ENCODE results near the gene LYSMD1.
"Not testable (repeated sequence)": the region's sequence is repeated elsewhere in the genome, so short reads cannot be mapped to it uniquely, and the experiment has no call there.

Gene LYSMD1

GRCh38 chr1:151165738-151166504 lies at the start of gene LYSMD1, which contains the start of gene SCNM1:
Gene LYSMD1 (minus strand): TSS chr1:151165902. CDS start chr1:151165258, 644 bp downstream.
Gene SCNM1 (plus strand): TSS chr1:151166144. CDS start chr1:151166153, 9 bp downstream.
- peak within 1 kb of the TSS; percentile 62 for H3K9ac ChIP-seq
- H3K36me3 ChIP-seq (ENCODE audit: insufficient read depth) = peaks cover 7% of the 10 kb centered on the region; the same call in 1 of the 2 replicates

GRCh38 chr1:151213560-151213959 lies 47.9 kb upstream of the LYSMD1 start:
- Histone ChIP-seq H2AFZ (ENCODE audit: low read depth) (no peak overlapping the region), H3K27me3 (ENCODE audit: insufficient read depth, low read depth) (no peaks in the 10 kb centered on the region), H3K4me1 (ENCODE audit: low read depth, poor library complexity, severe bottlenecking) (peaks cover 37% of the 10 kb centered on the region), H3K79me2 (ENCODE audit: insufficient read depth, low read depth) (peaks cover 98% of the 10 kb centered on the region), H3K36me3 (ENCODE audit: insufficient read depth) (peaks cover 12% of the 10 kb centered on the region; the same call in 1 of the 2 replicates), H3K4me3 (IDR thresholded peaks at IDR 0.05; ENCODE audit: insufficient read depth, low read depth, low read length) (no peak overlapping the region), H4K20me1 (ENCODE audit: insufficient read depth) (peaks cover 17% of the 10 kb centered on the region; the same call in 1 of the 2 replicates), H3K9ac (no peak overlapping the region), H3K4me2 (no peak overlapping the region), H3K27ac (no peak overlapping the region; the same call in 1 of the 2 replicates)
- no peak for TF ChIP-seq CTCF (conservative IDR thresholded peaks at IDR 0.05; ENCODE audit: low read depth, low read length)

More at GRCh38 chr1:151165738-151166504, at the start of gene LYSMD1, which contains the start of gene SCNM1:
- Histone ChIP-seq H4K20me1 (ENCODE audit: insufficient read depth) (no peaks in the 10 kb centered on the region), H3K27me3 (ENCODE audit: insufficient read depth, low read depth) (no peaks in the 10 kb centered on the region), H3K4me3 (IDR thresholded peaks at IDR 0.05; ENCODE audit: insufficient read depth, low read depth, low read length) (peak within 1 kb of the TSS; percentile 100), H3K4me2 (peak within 1 kb of the TSS; percentile 91), H3K27ac (peak within 1 kb of the TSS; percentile 31), H3K4me1 (ENCODE audit: low read depth, poor library complexity, severe bottlenecking) (peaks cover 24% of the 10 kb centered on the region), H3K79me2 (ENCODE audit: insufficient read depth, low read depth) (peaks cover 17% of the 10 kb centered on the region), H2AFZ (ENCODE audit: low read depth) (peak within 1 kb of the TSS; percentile 90)
- peak; percentile 24; the same call in 1 of the 2 replicates for TF ChIP-seq CTCF (conservative IDR thresholded peaks at IDR 0.05; ENCODE audit: low read depth, low read length)

GRCh38 chr1:151211972-151212705 lies 46.4 kb upstream of the LYSMD1 start:
- no peak overlapping the region for H3K9ac ChIP-seq
- H3K4me3 ChIP-seq (IDR thresholded peaks at IDR 0.05; ENCODE audit: insufficient read depth, low read depth, low read length) = no peak overlapping the region
- H3K4me2 ChIP-seq = no peak overlapping the region
- H3K27ac ChIP-seq = no peak overlapping the region
- H3K79me2 ChIP-seq (ENCODE audit: insufficient read depth, low read depth) = peaks cover 98% of the 10 kb centered on the region
- H3K36me3 ChIP-seq (ENCODE audit: insufficient read depth) = peaks cover 22% of the 10 kb centered on the region; the same call in 1 of the 2 replicates
- H3K4me1 ChIP-seq (ENCODE audit: low read depth, poor library complexity, severe bottlenecking) = peaks cover 23% of the 10 kb centered on the region
- no peak for TF ChIP-seq CTCF (conservative IDR thresholded peaks at IDR 0.05; ENCODE audit: low read depth, low read length)
- no peaks in the 10 kb centered on the region for H3K27me3 ChIP-seq (ENCODE audit: insufficient read depth, low read depth)
- no peak overlapping the region for H2AFZ ChIP-seq (ENCODE audit: low read depth)
- peaks cover 17% of the 10 kb centered on the region; the same call in 1 of the 2 replicates for H4K20me1 ChIP-seq (ENCODE audit: insufficient read depth)

- Histone ChIP-seq H3K4me1 (ENCODE audit: low read depth, poor library complexity, severe bottlenecking) (peaks cover 12% of the 10 kb centered on the region), H3K36me3 (ENCODE audit: insufficient read depth) (peaks cover 30% of the 10 kb centered on the region; the same call in 1 of the 2 replicates), H3K4me3 (IDR thresholded peaks at IDR 0.05; ENCODE audit: insufficient read depth, low read depth, low read length) (no peak overlapping the region), H4K20me1 (ENCODE audit: insufficient read depth) (peaks cover 17% of the 10 kb centered on the region; the same call in 1 of the 2 replicates), H3K27ac (no peak overlapping the region), H3K9ac (no peak overlapping the region), H3K79me2 (ENCODE audit: insufficient read depth, low read depth) (peaks cover 98% of the 10 kb centered on the region), H3K27me3 (ENCODE audit: insufficient read depth, low read depth) (no peaks in the 10 kb centered on the region), H3K4me2 (no peak overlapping the region), H2AFZ (ENCODE audit: low read depth) (no peak overlapping the region)
- no peak for TF ChIP-seq CTCF (conservative IDR thresholded peaks at IDR 0.05; ENCODE audit: low read depth, low read length)
Measured at GRCh38 chr1:151210830-151211229, 45.1 kb upstream of the LYSMD1 start.

- peaks cover 23% of the 10 kb centered on the region; the same call in 1 of the 2 replicates for H3K36me3 ChIP-seq (ENCODE audit: insufficient read depth)
- not testable (repeated sequence) for H3K4me2 ChIP-seq; H3K4me3 ChIP-seq (IDR thresholded peaks at IDR 0.05; ENCODE audit: insufficient read depth, low read depth, low read length); H3K27me3 ChIP-seq (ENCODE audit: insufficient read depth, low read depth); H2AFZ ChIP-seq (ENCODE audit: low read depth); H3K9ac ChIP-seq; H4K20me1 ChIP-seq (ENCODE audit: insufficient read depth); H3K27ac ChIP-seq
- peaks cover 99% of the 10 kb centered on the region for H3K79me2 ChIP-seq (ENCODE audit: insufficient read depth, low read depth)
- H3K4me1 ChIP-seq (ENCODE audit: low read depth, poor library complexity, severe bottlenecking) = peaks cover 21% of the 10 kb centered on the region
Measured at GRCh38 chr1:151205381-151205965, 39.8 kb upstream of the LYSMD1 start.
